Muscle layer of duodenum (tissue), 2 donors: Measurements from ENCODE around the gene ARHGAP19.

Experiments
- H3K27ac ChIP-seq: one replicate; pipeline ENCODE4 v1.7.0; 2013; ENCODE audit warnings: mild to moderate bottlenecking, low read length
- H3K27me3 ChIP-seq: one replicate; pipeline ENCODE4 v1.7.0; 2013; ENCODE audit warnings: low read depth, mild to moderate bottlenecking, control low read depth, low read length
- H3K36me3 ChIP-seq, 2 donors: one replicate each; pipeline ENCODE4 v1.7.0; 2013; ENCODE audit warnings: low read length in 2 of 2, control low read depth in 1 of 2, mild to moderate bottlenecking in 1 of 2; ENCODE audit not compliant: insufficient read depth in 2 of 2, control insufficient read depth in 1 of 2
- H3K4me1 ChIP-seq, 2 donors: one replicate each; pipeline ENCODE4 v1.7.0; 2013; ENCODE audit warnings: low read length in 2 of 2, mild to moderate bottlenecking in 2 of 2, control low read depth in 1 of 2, moderate library complexity in 1 of 2; ENCODE audit not compliant: insufficient read depth in 2 of 2, control insufficient read depth in 1 of 2
- H3K4me3 ChIP-seq, 2 donors: one replicate each; pipeline ENCODE4 v1.7.0; 2013; ENCODE audit warnings: low read length in 2 of 2, low read depth in 1 of 2, mild to moderate bottlenecking in 1 of 2
- H3K9me3 ChIP-seq, 2 donors: one replicate each; pipeline ENCODE4 v1.7.0; 2013; ENCODE audit warnings: low read length in 2 of 2, control low read depth in 1 of 2, mild to moderate bottlenecking in 1 of 2; ENCODE audit not compliant: control insufficient read depth in 1 of 2
- donor health status: healthy.

Gene ARHGAP19

DNA sequence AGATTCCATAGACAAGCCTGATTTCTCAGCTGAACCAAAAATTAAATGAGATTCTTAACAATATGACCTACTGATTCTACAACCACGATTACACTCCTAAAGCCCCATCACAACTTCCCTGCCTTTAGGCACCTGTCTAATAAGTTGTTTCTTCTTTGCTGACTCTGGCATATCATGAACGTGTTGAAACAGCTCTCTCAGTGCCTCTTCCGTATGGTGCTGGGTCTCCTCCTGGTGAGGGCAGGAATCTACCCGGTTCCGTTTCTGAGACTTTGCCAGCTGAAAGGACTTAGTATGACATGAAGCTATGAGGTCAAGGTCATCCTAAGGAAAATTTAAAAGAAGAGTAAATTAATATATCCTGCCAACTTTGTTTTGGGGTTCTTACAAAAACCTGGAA is 48.6 kb downstream of the ARHGAP19 start:
- Histone ChIP-seq H3K4me3 (no peak overlapping the region), H3K27ac (no peak overlapping the region), H3K27me3 (no peaks in the 10 kb centered on the region), H3K9me3 (no peaks in the 10 kb centered on the region), H3K36me3 (peaks cover 15 to 18% of the 10 kb centered on the region in 2 donors), H3K4me1 (no peaks in the 10 kb centered on the region)

DNA sequence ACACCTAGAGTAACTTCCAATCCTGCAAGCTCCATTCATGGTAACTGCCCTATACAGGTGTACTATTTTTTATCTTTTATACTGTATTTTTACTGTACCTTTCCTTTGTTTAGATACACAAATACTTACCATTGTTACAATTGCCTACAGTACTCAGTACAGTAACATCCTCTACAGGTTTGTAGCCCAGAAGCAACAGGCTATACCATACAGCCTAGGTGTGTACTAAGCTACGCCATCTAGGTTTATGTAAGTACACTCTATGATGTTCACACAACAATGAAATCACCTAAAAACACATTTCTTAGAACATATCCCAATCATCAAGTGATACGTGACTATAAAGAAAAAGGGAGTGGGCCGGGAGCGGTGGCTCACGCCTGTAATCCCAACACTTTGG is 53.6 kb downstream of the ARHGAP19 start:
- Histone ChIP-seq H3K36me3 (peaks cover 5 to 9% of the 10 kb centered on the region in 2 donors), H3K27ac (no peak overlapping the region), H3K27me3 (no peaks in the 10 kb centered on the region), H3K4me3 (no peak overlapping the region), H3K4me1 (no peaks in the 10 kb centered on the region), H3K9me3 (no peaks in the 10 kb centered on the region)

DNA sequence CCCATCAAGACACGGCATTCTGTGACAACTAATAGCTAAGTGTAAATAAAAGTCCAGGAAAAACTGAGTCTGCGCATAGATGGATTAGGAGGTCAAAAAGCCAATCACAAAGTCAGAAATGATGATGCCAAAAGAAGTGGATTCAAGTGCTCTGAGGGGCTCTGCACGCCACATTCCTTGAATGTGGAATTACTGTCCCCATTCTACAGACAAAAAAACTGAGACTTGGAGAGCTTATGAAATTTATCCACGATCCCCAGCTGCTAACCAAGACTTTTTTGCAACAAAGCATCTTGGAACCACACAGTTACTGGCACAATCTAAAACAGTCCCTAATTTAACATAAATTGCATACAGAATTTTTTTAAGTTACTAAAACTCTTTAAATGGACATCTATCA is 57.1 kb downstream of the ARHGAP19 start:
- H3K9me3 ChIP-seq = no peaks in the 10 kb centered on the region
- no peaks in the 10 kb centered on the region for H3K27me3 ChIP-seq
- H3K27ac ChIP-seq = no peak overlapping the region
- no peaks in the 10 kb centered on the region for H3K4me1 ChIP-seq
- H3K4me3 ChIP-seq = no peak overlapping the region
- H3K36me3 ChIP-seq = peaks cover 0 to 4% of the 10 kb centered on the region in 2 donors

DNA sequence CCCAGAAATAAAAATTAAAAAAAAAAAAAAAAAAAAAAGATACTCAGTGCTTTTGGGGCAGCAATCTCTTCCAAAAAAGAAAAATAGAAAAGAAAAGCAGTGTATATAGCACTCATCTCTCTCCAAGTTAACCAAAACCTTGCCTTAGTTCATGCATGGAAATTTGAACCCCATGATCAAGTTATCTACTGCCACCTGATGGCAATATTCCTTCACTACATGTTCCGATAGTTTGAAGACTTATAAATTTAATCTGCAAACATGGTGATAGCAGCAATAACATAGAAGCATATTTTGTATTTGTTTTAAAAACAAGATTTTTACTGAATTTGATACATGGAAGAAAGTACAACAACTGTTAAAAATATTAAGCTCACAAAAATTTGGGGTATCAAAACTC is 58.0 kb downstream of the ARHGAP19 start:
- Histone ChIP-seq H3K27ac (no peak overlapping the region), H3K36me3 (peaks cover 0 to 12% of the 10 kb centered on the region in 2 donors), H3K4me3 (no peak overlapping the region), H3K9me3 (no peaks in the 10 kb centered on the region), H3K4me1 (no peaks in the 10 kb centered on the region), H3K27me3 (no peaks in the 10 kb centered on the region)

DNA sequence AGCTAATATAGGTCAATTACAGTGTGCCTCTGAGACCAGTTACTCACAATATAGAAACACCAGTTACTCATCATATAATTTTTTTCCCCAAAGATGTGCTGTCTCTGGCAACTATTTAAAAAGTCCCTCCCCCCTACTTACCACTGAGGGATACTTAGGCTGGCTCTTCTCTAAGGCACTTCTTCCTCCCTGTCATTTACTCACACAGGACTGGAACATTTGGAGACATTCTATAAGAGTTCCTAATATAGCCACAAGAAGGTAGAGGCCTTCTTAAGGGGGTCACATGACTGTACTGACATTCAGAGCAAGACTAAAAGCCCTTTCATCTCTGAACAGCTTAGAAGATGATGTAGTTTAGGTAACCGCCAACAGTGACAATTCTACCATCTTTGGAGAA is 62.3 kb downstream of the ARHGAP19 start:
- H3K4me3 ChIP-seq = no peak overlapping the region
- H3K27ac ChIP-seq = no peak overlapping the region
- H3K27me3 ChIP-seq = no peaks in the 10 kb centered on the region
- no peaks in the 10 kb centered on the region for H3K4me1 ChIP-seq
- H3K36me3 ChIP-seq = peaks cover 4 to 34% of the 10 kb centered on the region in 2 donors
- H3K9me3 ChIP-seq = no peaks in the 10 kb centered on the region

DNA sequence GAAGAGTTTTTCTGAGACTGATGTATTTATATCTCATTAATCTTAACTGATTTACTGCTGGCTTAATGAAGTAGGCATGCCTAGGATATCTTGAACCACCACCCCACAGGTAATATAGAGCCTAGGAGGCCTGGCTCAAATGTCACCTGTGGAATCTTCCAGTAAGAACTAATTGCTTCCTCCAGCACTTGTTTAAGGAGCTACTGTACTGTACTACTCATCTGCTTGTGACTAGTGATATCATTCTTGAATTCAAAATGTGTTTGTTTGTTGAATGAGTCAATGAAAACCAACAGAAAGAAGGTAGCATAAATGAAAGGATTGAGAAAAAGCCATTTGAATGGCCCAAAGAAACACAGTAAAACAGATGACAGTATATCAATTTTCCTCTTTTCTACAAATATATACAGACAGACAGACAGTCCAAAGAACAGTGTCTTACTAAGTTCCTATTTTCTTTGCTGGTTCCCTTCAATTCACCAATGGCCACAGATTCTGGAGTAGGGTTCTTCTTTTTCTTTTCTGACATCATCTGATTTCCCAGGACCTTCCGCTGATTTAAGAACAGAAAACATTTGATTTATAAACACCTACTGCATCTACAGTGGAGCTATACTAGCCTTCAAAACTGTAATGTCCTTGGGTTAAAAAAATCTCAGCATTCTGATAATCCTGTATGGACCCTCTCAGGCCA is 63.0 kb downstream of the ARHGAP19 start:
- Histone ChIP-seq H3K9me3 (no peaks in the 10 kb centered on the region), H3K4me1 (no peaks in the 10 kb centered on the region), H3K4me3 (no peak overlapping the region), H3K27ac (no peak overlapping the region), H3K36me3 (peaks cover 4 to 40% of the 10 kb centered on the region in 2 donors), H3K27me3 (no peaks in the 10 kb centered on the region)

DNA sequence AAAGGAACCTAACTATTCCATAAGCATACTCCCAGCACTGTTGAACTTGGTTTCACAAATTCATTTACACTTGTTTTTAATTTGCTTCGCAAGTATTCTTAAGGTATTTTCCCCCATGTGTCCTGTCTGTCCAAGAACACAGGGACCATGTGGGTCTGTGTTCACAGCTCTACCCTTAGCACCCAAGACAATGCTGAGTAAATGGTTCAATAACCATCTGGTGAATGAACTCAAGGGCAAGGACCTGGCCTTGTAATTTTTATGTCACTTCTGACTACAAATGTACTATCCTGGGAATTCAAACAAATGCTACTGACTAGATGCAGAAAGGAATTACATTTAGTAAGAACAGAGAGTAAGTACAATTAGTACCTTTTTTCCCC is 63.7 kb downstream of the ARHGAP19 start:
- Histone ChIP-seq H3K27ac (no peak overlapping the region), H3K9me3 (no peaks in the 10 kb centered on the region)

DNA sequence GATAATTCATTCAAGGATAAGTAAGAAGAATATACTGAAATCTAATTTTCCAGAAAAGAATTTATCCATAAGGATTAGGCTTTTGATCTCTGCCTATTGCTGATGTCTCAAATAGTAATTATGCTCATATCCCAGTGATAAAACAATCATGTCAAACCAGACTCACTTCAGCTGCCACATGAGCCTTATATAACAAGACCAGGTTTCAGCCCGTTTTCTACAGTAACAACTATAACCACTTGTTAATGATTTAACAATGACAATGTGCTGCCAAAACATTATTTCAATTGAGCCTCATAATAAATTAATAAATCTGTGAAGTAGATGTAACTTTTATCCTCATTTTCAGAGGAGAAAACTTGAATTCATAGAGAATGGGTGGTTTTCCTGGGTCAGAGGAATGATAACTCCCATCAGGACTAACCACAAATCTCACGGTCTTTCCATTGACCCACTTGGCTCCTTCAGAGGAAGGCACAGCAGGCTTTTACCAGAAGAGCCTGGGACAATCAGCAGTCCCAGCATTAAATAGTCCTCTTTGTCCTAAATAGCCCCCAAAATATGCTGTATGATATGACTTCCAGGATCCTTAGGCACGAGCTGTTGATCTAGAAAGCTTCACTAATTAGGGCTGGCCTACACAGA is 64.2 kb downstream of the ARHGAP19 start:
- Histone ChIP-seq H3K27ac (no peak overlapping the region), H3K9me3 (no peaks in the 10 kb centered on the region), H3K4me3 (no peak overlapping the region), H3K4me1 (no peaks in the 10 kb centered on the region), H3K36me3 (peaks cover 4 to 42% of the 10 kb centered on the region in 2 donors), H3K27me3 (no peaks in the 10 kb centered on the region)

More for the DNA sequence above, 63.7 kb downstream of the ARHGAP19 start:
- H3K4me3 ChIP-seq = no peak overlapping the region
- no peaks in the 10 kb centered on the region for H3K4me1 ChIP-seq
- H3K27me3 ChIP-seq = no peaks in the 10 kb centered on the region
- H3K36me3 ChIP-seq = peaks cover 4 to 42% of the 10 kb centered on the region in 2 donors

DNA sequence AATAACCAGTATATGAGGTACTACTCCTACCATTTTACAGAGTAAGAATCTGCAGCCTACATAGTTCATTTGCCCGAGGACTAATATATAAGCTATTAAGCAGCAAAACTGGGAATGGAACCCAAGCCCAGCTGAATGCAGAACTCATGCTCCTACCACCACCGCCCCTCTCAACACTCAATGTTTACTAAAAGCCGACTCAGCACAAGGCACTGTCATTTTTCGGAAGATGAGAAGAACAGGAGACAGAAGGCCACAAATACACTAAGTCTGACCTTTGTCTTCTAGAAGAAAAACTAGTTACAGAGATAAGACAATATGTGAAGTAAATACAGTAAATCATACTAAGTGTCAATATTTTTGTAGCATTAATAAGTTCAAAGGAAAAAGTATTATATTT is 66.0 kb downstream of the ARHGAP19 start:
- H3K27me3 ChIP-seq = no peaks in the 10 kb centered on the region
- no peak overlapping the region for H3K27ac ChIP-seq
- H3K9me3 ChIP-seq = no peaks in the 10 kb centered on the region
- no peaks in the 10 kb centered on the region for H3K4me1 ChIP-seq
- H3K36me3 ChIP-seq = peaks cover 4 to 43% of the 10 kb centered on the region in 2 donors
- no peak overlapping the region for H3K4me3 ChIP-seq

DNA sequence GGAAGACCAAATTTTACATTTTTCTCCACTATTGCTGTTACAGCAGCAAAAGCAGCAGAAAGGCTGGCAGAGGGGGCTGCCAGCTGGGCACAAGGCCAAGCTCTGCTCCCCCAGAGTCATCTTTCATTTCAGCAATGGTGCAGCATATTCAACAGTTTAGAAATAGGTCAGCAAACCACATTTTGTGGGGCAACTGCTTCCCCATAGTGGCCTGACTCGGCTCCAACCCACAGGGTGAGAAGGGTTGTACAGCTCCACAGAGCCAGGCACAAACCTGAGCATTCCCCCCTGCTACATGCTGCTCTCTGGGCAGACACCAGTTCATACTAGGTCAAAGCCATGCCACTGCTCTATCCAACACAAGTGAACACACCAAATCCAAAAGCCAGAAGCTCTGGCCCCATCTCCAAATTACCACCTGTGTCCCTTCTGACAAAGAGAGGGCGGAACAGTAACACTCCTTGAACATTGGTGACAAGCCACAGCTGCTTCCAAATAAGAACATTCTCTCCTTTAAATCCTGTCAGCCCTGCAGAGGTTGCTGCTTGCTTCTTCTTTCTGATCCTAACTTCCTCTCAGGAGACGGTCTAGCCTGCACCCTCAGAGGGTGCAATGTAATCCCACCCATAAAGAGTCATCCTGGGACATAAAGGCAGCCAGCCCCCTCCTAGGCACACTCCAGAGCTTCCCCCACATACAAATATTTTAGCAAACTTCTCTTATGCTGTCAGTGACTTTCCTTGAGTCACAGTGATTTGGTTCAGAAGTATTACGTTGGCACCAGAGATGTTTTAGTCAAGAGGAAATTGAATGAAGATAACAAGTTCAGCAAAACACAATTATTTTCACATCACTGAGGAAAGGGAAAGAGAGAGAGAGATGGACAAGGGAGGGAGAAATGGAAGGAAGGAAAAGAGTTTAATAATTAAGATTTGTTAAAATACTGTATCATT is 67.7 kb downstream of the ARHGAP19 start:
- H3K36me3 ChIP-seq = peaks cover 4 to 39% of the 10 kb centered on the region in 2 donors

DNA sequence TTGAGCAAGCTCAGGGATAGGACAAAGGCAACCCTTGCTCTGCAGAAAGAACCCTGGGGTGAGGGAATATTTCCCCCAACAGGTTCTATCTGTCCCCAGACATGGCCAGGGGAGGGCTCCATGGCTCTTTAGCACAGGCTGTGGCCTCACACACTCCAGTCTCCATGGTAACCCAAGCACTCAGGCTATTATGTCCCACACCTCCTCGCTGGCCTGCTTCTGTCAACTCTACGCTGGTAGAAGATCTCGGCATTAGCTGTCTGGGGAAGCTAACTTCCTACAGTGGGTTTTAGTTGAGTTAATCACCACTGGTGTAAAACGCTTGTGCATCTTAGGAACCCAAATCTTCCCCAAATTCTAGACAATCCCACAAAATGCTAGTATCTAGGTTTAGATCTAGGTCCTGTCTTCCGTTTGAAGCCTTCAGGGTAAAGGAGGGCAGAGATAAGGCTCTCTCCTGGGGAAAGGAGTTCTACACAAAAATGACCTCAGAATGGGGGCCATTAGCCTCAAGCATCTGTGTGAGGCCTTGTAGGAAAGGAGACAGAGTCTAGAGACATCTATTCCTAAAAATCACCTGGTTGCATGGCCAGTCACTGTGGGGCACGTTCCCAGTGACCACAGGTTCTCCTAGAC is 70.0 kb downstream of the ARHGAP19 start:
- Histone ChIP-seq H3K27ac (no peak overlapping the region), H3K27me3 (no peaks in the 10 kb centered on the region), H3K36me3 (peaks cover 4 to 22% of the 10 kb centered on the region in 2 donors), H3K4me3 (no peak overlapping the region), H3K9me3 (no peaks in the 10 kb centered on the region), H3K4me1 (no peaks in the 10 kb centered on the region)

More for the DNA sequence above, 67.7 kb downstream of the ARHGAP19 start:
- H3K4me3 ChIP-seq = no peak overlapping the region
- H3K27me3 ChIP-seq = no peaks in the 10 kb centered on the region
- no peak overlapping the region for H3K27ac ChIP-seq
- no peaks in the 10 kb centered on the region for H3K9me3 ChIP-seq
- H3K4me1 ChIP-seq = no peaks in the 10 kb centered on the region
